NCI-H2081 treated with DMSO at 0.1 percent for 48 hours (cell line): ENCODE measurements around the gene RNU5D-1.
"Not testable (repeated sequence)": the region's sequence is repeated elsewhere in the genome, so short reads cannot be mapped to it uniquely, and the experiment has no call there.

Source experiments
- DNase-seq: peaks from one replicate; lab custom pipeline; 2025; lab: John Stamatoyannopoulos, UW

Gene RNU5D-1

DNA sequence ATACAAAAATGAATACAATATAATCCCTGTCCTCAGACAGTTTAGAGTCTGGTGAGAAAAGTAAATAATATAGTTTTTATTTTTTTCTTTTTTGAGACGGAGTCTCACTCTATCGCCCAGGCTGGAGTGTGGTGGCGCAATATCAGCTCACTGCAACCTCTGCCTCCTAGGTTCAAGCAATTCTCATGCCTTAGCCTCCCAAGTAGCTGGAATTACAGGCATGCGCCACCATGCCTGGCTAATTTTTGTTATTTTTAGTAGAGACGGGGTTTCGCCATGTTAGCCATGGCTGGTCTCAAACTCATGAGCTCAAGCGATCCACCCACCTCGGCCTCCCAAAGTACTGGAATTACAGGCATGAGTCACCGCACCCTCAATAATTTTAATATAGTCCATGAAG is 31.6 kb downstream of the RNU5D-1 start:
- DNase-seq, result not testable (repeated sequence)

- DNase-seq, result no peak
These were observed 32.8 kb downstream of the RNU5D-1 start for GRCh38 chr1:44698138-44698537.

GRCh38 chr1:44696789-44697345 is 34.1 kb downstream of the RNU5D-1 start:
- DNase-seq, result no peak

DNA sequence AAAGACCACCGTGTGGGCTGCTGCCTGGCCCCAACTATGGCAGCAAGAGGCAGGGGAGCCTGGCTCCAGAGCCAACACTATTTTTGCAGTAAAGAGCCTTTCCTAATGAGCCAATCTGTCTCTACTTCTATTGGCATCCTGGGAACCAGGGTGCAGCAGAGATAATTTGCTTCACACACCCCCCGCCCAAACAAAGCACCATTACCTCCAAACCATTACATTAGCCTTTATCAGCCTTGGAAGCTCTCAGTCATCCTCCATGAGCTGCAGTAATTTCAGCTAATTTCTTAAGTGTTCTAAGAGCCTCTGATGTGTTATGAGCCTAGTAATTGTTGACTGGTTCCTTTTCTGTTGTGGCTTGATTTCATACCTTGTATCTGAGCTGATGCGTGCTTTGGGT is 34.9 kb downstream of the RNU5D-1 start:
- no peak for DNase-seq

- DNase-seq, result no peak
These were observed 35.3 kb downstream of the RNU5D-1 start for GRCh38 chr1:44695671-44696070.

- DNase-seq, result no peak
These were observed 36.0 kb downstream of the RNU5D-1 start for GRCh38 chr1:44694863-44695478.

GRCh38 chr1:44693900-44694299 is 37.1 kb downstream of the RNU5D-1 start:
- DNase-seq, result no peak

DNA sequence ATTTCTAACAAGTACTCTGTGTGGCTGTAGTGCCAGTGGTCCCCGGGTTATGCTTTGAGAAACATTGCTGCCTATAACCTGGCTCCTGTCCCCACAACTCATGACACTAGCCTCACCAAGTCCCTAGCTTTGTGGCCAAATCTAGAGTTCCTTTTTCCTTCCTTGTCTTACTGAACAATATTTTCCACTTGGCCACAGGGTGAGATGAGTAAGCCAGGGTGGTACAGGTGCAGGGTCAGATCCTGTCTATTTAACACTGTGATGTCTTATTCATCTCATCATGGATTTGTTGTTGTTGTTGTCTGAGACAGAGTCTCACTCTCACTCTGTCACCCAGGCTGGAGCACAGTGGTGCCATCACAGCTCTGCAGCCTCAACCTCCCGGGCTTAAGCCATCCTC is 37.8 kb downstream of the RNU5D-1 start:
- no peak for DNase-seq

GRCh38 chr1:44689447-44689765 is 41.6 kb downstream of the RNU5D-1 start:
- DNase-seq, result no peak

DNA sequence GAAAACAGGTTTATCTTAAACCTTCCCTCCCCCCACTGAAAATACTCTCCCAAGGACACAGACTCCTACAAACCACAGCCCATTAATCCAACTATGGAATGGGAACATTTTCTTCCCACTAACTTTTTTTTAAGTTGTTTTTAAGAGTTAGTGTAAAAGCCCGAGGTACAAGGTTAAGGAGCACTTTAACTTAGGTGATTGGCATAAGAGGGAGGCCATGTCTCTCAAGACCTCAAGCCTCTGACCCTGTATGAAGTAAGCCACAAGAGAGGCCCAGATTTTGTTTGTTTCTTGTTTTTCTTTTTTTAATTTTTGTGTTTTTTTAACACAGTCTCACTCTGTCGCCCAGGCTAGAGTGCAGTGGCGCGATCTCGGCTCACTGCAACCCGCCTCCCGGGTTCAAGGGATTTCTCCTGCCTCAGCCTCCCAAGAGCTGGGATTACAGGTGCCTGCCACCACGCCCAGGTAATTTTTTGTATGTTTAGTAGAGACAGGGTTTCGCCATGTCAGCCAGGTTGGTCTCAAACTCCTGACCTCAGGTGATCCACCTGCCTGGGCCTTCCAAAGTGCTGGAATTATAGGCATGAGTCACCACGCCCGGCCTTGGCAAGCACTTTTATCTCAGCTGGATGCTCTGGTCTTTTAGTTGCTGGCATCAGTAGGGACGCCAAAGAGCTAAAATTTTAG is 42.1 kb downstream of the RNU5D-1 start:
- no peak for DNase-seq

DNA sequence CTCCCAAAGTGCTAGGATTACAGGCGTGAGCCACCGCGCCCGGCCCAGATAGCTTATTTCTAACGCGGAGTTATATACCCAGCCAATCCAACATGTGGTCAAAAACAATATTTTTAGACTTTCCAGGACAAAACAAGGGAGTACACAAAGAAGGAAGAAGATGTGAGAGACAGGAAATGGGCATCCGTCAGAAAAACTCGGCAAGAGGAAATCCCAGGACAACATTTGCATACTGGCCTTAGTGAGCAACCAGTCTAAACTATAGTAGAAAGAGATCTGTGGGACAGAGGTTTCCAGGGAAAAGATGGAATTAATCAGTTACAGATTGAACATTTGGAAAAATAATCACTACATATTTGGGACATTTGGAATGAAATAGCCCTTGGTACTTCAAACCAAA is 45.1 kb downstream of the RNU5D-1 start:
- no peak for DNase-seq

GRCh38 chr1:44685218-44685617 is 45.8 kb downstream of the RNU5D-1 start:
- DNase-seq, result no peak

GRCh38 chr1:44684525-44684924 is 46.4 kb downstream of the RNU5D-1 start:
- no peak for DNase-seq

DNA sequence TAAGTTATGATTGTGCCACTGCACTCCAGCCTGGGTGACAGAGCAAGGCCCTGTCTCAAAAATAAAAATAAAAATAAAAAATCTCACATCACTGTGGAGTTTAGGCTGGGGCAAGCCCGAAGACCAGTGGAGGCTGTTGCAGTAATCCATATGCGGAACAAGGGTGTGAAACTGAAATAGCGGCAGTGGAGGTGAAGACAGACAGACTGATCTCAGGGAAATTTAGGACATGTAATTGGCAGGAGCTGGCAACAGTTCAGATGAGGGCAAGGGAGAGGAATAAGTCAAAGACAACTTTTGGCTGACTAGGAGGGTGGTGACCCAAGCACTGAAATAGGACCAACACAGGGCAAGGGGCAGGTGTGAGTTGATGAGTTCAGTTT is 48.1 kb downstream of the RNU5D-1 start:
- no peak for DNase-seq

- DNase-seq, result peak; percentile 27
These were observed 48.8 kb downstream of the RNU5D-1 start for GRCh38 chr1:44681905-44682882.
